Neural cell (in vitro differentiated cells): ENCODE results near the gene TTC8. TPM values are rescaled to one million over a fixed set of nuclear protein-coding genes. Genes with fewer than 3 reads are reported as not detected.

Source experiments
- H2AFZ ChIP-seq: fragments of 200-600, 300-800 bp; sonication (generic), shearing (Covaris generic); 2 replicates; pipeline ENCODE4 v1.6.0; 2014; ENCODE audit warnings: low read depth, mild to moderate bottlenecking, antibody characterized with exemption, low read length, moderate library complexity
- H3F3A ChIP-seq: fragments of 200-600 bp; shearing (Covaris generic); 2 replicates; pipeline ENCODE4 v1.6.1; 2016; ENCODE audit warnings: mild to moderate bottlenecking, moderate library complexity, mixed read lengths, antibody characterized with exemption, low read length; ENCODE audit not compliant: insufficient read depth, poor library complexity, severe bottlenecking
- H3K27ac ChIP-seq: fragments of 200-600, 300-800 bp; sonication (generic), shearing (Covaris generic); 2 replicates; pipeline ENCODE4 v1.5.1; 2014; ENCODE audit warnings: mild to moderate bottlenecking, low read length, moderate library complexity
- H3K27me3 ChIP-seq: fragments of 300-800, 200-600 bp; sonication (generic), shearing (Covaris generic); 2 replicates; pipeline ENCODE4 v1.6.0; 2014; ENCODE audit warnings: mild to moderate bottlenecking, low read depth, low read length, moderate library complexity; ENCODE audit not compliant: insufficient read depth
- H3K36me3 ChIP-seq: fragments of 300-800, 200-600 bp; sonication (generic), shearing (Covaris generic); 2 replicates; pipeline ENCODE4 v1.5.1; 2014; ENCODE audit warnings: mild to moderate bottlenecking, antibody characterized with exemption, low read length, moderate library complexity; ENCODE audit not compliant: insufficient read depth
- H3K4me2 ChIP-seq: fragments of 300-800, 200-600 bp; sonication (generic), shearing (Covaris generic); 2 replicates; pipeline ENCODE4 v1.6.0; 2014; ENCODE audit warnings: mild to moderate bottlenecking, low read length
- H3K4me3 ChIP-seq: fragments of 300-800, 200-600 bp; sonication (generic), shearing (Covaris generic); 2 replicates; pipeline ENCODE4 v1.5.1; 2014; ENCODE audit warnings: mild to moderate bottlenecking, low read length, moderate library complexity
- H3K79me2 ChIP-seq: fragments of 200-600 bp; shearing (Covaris generic); replicated peaks from 2 replicates; pipeline ENCODE4 v1.6.0; 2014; ENCODE audit warnings: mild to moderate bottlenecking, low read length, moderate library complexity; ENCODE audit not compliant: insufficient read depth
- H3K9ac ChIP-seq: fragments of 300-800, 200-600 bp; sonication (generic), shearing (Covaris generic); 2 replicates; pipeline ENCODE4 v1.6.1; 2016; ENCODE audit warnings: mild to moderate bottlenecking, low read length, mixed read lengths
- H3K9me2 ChIP-seq: fragments of 200-600 bp; shearing (Covaris generic); 2 replicates; pipeline ENCODE4 v1.6.1; 2016; ENCODE audit warnings: mild to moderate bottlenecking, low read length, mixed read lengths; ENCODE audit not compliant: insufficient read depth
- H3K9me3 ChIP-seq: fragments of 200-600, 300-800 bp; sonication (generic), shearing (Covaris generic); 2 replicates; pipeline ENCODE4 v1.6.1; 2016; ENCODE audit warnings: mild to moderate bottlenecking, mixed run types, low read length, moderate library complexity, mixed read lengths
- H4K20me1 ChIP-seq: fragments of 200-600 bp; shearing (Covaris generic); 2 replicates; pipeline ENCODE4 v1.6.1; 2016; ENCODE audit warnings: mild to moderate bottlenecking, mixed run types; ENCODE audit not compliant: insufficient read depth
- EP300 ChIP-seq: fragments of 450-650 bp; conservative IDR thresholded peaks from 2 replicates; pipeline ENCODE4 v1.6.1; 2014; ENCODE audit warnings: antibody characterized with exemption, mild to moderate bottlenecking, moderate library complexity; ENCODE audit not compliant: poor library complexity, severe bottlenecking
- EZH2 ChIP-seq: fragments of 200-600, 300-800 bp; shearing (Covaris generic), sonication (generic); IDR thresholded peaks from 2 replicates; pipeline ENCODE4 v1.6.1; 2014; ENCODE audit warnings: antibody characterized with exemption, low read length, borderline replicate concordance, mild to moderate bottlenecking; ENCODE audit not compliant: insufficient read depth, poor library complexity, severe bottlenecking
- MXI1 ChIP-seq: fragments of 450-650 bp; conservative IDR thresholded peaks from 2 replicates; pipeline ENCODE4 v1.6.1; 2014; ENCODE audit warnings: antibody characterized with exemption, mild to moderate bottlenecking; ENCODE audit not compliant: poor library complexity, severe bottlenecking
- POLR2AphosphoS5 ChIP-seq: IDR thresholded peaks from 2 replicates; pipeline ENCODE4 v1.6.1; 2012
- RAD21 ChIP-seq: fragments of 450-650 bp; conservative IDR thresholded peaks from 2 replicates; pipeline ENCODE4 v1.6.1; 2014; ENCODE audit warnings: antibody characterized with exemption, mild to moderate bottlenecking, moderate library complexity
- REST ChIP-seq: IDR thresholded peaks from 2 replicates; pipeline ENCODE4 v1.6.1; 2012; ENCODE audit warnings: borderline replicate concordance
- SMC3 ChIP-seq: fragments of 450-650 bp; conservative IDR thresholded peaks from 2 replicates; pipeline ENCODE4 v1.6.1; 2014; ENCODE audit warnings: antibody characterized with exemption, mild to moderate bottlenecking, moderate library complexity; ENCODE audit not compliant: poor library complexity
- TAF1 ChIP-seq: IDR thresholded peaks from 2 replicates; pipeline ENCODE4 v1.6.1; 2012; ENCODE audit warnings: low read depth
- polyA plus RNA-seq: library from polyadenylated mRNA; depleted of rRNA; stranded (reverse); fragments of >200 nt; gene quantifications from 2 replicates; pipeline ENCODE4 v1.2.3, GENCODE V29; 2014
- TF ChIP-seq, protein P1 (sequence below): fragments of 450-650 bp; IDR thresholded peaks from 2 replicates; pipeline ENCODE4 v1.5.1; 2014; ENCODE audit warnings: antibody characterized with exemption, mild to moderate bottlenecking, moderate library complexity; ENCODE audit not compliant: poor library complexity, severe bottlenecking

Gene TTC8
- polyA plus RNA-seq, 1 donor from 2014 or later: 28.1 TPM

GRCh38 chr14:88790501-88791251 is 33.8 kb upstream of the TTC8 start:
- Histone ChIP-seq H3K36me3 (no peaks in the 10 kb centered on the region), H3K27ac (peak overlapping the region; percentile 23), H4K20me1 (no peaks in the 10 kb centered on the region), H3K27me3 (peaks cover 16% of the 10 kb centered on the region), H3K4me2 (peak overlapping the region; percentile 81), H3K4me3 (peak overlapping the region; percentile 87), H3K9me2 (no peaks in the 10 kb centered on the region), H3K79me2 (peaks cover 57% of the 10 kb centered on the region), H2AFZ (no peak overlapping the region), H3K9ac (peak overlapping the region; percentile 75), H3F3A (no peaks in the 10 kb centered on the region), H3K9me3 (no peaks in the 10 kb centered on the region)
- TF ChIP-seq, protein P1, sequence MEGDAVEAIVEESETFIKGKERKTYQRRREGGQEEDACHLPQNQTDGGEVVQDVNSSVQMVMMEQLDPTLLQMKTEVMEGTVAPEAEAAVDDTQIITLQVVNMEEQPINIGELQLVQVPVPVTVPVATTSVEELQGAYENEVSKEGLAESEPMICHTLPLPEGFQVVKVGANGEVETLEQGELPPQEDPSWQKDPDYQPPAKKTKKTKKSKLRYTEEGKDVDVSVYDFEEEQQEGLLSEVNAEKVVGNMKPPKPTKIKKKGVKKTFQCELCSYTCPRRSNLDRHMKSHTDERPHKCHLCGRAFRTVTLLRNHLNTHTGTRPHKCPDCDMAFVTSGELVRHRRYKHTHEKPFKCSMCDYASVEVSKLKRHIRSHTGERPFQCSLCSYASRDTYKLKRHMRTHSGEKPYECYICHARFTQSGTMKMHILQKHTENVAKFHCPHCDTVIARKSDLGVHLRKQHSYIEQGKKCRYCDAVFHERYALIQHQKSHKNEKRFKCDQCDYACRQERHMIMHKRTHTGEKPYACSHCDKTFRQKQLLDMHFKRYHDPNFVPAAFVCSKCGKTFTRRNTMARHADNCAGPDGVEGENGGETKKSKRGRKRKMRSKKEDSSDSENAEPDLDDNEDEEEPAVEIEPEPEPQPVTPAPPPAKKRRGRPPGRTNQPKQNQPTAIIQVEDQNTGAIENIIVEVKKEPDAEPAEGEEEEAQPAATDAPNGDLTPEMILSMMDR: no peak
- TF ChIP-seq REST (no peak), EZH2 (no peak), RAD21 (no peak), EP300 (no peak), MXI1 (no peak), TAF1 (no peak), POLR2AphosphoS5 (no peak), SMC3 (no peak)

- H3K9ac ChIP-seq: peak overlapping the region; percentile 75
- H3F3A ChIP-seq: no peaks in the 10 kb centered on the region
- peaks cover 16% of the 10 kb centered on the region for H3K27me3 ChIP-seq
- H3K9me2 ChIP-seq: no peaks in the 10 kb centered on the region
- H4K20me1 ChIP-seq: no peaks in the 10 kb centered on the region
- H3K27ac ChIP-seq: peak overlapping the region; percentile 23
- H3K9me3 ChIP-seq: no peaks in the 10 kb centered on the region
- no peak overlapping the region for H2AFZ ChIP-seq
- H3K4me2 ChIP-seq: peak overlapping the region; percentile 81
- H3K36me3 ChIP-seq: no peaks in the 10 kb centered on the region
- no peak for TF ChIP-seq REST
- no peak for TF ChIP-seq RAD21
- no peak for TF ChIP-seq MXI1
- TF ChIP-seq, protein P1: no peak
- TF ChIP-seq SMC3: no peak
- no peak for TF ChIP-seq POLR2AphosphoS5
- no peak for TF ChIP-seq EP300
- no peak for TF ChIP-seq TAF1
- TF ChIP-seq EZH2: no peak
- peaks cover 52% of the 10 kb centered on the region for H3K79me2 ChIP-seq
- peak overlapping the region; percentile 87 for H3K4me3 ChIP-seq
Observed at GRCh38 chr14:88791252-88791621, 33.2 kb upstream of the TTC8 start.
